GM18867 (cell line): Measurements from ENCODE around the gene C1QL4.
"Not testable (repeated sequence)": the region's sequence is repeated elsewhere in the genome, so short reads cannot be mapped to it uniquely, and the experiment has no call there.

Experiments used
- ATAC-seq: cut with Tn5 transposase; IDR thresholded peaks from one replicate; pipeline ENCODE4 v1.9.1; 2021; ENCODE audit warnings: mild to moderate bottlenecking, moderate library complexity; ENCODE audit not compliant: unreplicated experiment

C1QL4 gene

GRCh38 chr12:49282740-49283375 is 54.1 kb downstream of the C1QL4 start:
- ATAC-seq: not testable (repeated sequence)
